Measurements from ENCODE around the gene BCLAF3.

BCLAF3 gene

DNA sequence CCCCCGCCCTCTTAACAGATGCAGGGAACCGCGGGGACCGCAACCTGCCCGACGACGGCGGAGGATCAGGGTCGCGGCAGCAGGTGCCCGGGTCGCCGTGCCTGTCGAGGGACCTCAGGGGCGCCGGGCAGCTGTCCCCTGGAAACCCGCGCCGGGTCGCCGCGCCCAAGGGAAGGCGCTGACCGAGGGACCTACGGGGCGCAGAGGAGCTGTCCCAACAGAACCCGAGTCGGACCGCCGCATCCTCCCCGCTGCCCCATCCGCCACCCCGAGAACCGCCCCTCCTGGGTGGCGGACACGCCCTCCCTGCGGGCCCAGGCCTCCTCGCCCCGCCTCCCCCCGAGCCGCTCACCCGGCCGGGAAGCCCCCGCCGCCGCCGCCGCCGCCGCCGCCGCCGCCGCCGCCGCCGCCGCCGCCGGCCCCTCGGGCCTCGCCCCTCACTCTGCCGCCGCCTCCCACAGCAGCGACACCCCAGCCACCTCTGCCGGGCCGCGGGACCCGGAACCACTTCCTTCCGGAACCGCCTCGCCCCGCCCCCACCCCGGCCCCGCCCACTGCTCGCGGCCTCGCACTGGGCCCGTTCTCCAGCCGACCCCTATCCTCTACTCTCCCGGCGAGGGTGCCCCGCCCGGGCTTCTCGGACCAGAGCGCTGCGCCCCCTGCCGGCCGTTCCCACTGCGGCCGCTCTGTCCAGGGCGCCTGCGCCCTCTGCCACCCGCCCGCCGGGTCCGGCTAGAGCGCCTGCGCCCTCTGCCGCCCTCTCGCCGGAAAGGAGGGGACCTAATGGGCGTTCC lies at the start of gene BCLAF3:
TSS of gene BCLAF3 (minus strand) at position 506 of the 794 bp plus-strand sequence. CDS start 20,797 bp downstream, outside the sequence.
- H3K27ac ChIP-seq (ENCODE audit: extremely low read depth, low read depth, low read length): 0 out of 2 replicates have a peak within 1 kb of the TSS, but pooled peaks have one; percentile 28
- POLR2A ChIA-PET: interaction anchor here (0.7 kb wide), 1 partner anchor 132 kb away, joined by 3 read pairs; no protein-coding TSS in a partner anchor
- H3K4me3 ChIP-seq (ENCODE audit: low read depth, low read length): peak within 1 kb of the TSS; percentile 59
- no peaks in the 10 kb centered on the region; the same call in 1 of the 2 replicates for H3K4me1 ChIP-seq (ENCODE audit: control insufficient read depth, insufficient read depth, low read length)
- no peaks in the 10 kb centered on the region for H3K9me3 ChIP-seq (ENCODE audit: control insufficient read depth, insufficient read depth, low read depth, low read length)
- H3K36me3 ChIP-seq (ENCODE audit: control insufficient read depth in 2 of 2, insufficient read depth in 1 of 2, low read length in 2 of 2): peaks cover 0 to 2% of the 10 kb centered on the region in 2 experiments; a peak in 2 of 3 replicates
- CTCF ChIA-PET: interaction anchor here (0.6 to 1.1 kb wide), 6 partner anchors 9 to 400 kb away, joined by 3 to 7 read pairs (median 4); no protein-coding TSS in a partner anchor
- TF ChIP-seq ZNF561 (tag by site-specific recombination; IDR thresholded peaks at IDR 0.05; ENCODE audit: borderline replicate concordance) (peak; percentile 70), GLI4 (tag by site-specific recombination; IDR thresholded peaks at IDR 0.05) (no peak), ZNF366 (tag by site-specific recombination; conservative IDR thresholded peaks at IDR 0.05) (no peak), GLIS1 (tag by site-specific recombination; IDR thresholded peaks at IDR 0.05) (no peak), ZNF596 (tag by site-specific recombination; IDR thresholded peaks at IDR 0.05) (no peak), HOXC10 (CRISPR knock-in tag; IDR thresholded peaks at IDR 0.05) (no peak), ZIC2 (tag by site-specific recombination; IDR thresholded peaks at IDR 0.05) (0 out of 2 replicates have a peak, but pooled peaks have one; percentile 8), OSR2 (tag by site-specific recombination; IDR thresholded peaks at IDR 0.05) (no peak), MZF1 (tag by site-specific recombination; IDR thresholded peaks at IDR 0.05; ENCODE audit: borderline replicate concordance) (no peak), ZNF837 (tag by site-specific recombination; IDR thresholded peaks at IDR 0.05) (no peak), ZNF394 (tag by site-specific recombination; IDR thresholded peaks at IDR 0.05; ENCODE audit: borderline replicate concordance) (no peak), ZNF777 (tag by site-specific recombination; IDR thresholded peaks at IDR 0.05; ENCODE audit: borderline replicate concordance) (peak; percentile 78; the same call in 1 of the 2 replicates), ZNF549 (tag by site-specific recombination; IDR thresholded peaks at IDR 0.05) (no peak), SALL2 (tag by site-specific recombination; IDR thresholded peaks at IDR 0.05; ENCODE audit: borderline replicate concordance) (no peak), ZNF530 (tag by site-specific recombination; IDR thresholded peaks at IDR 0.05; ENCODE audit: low read depth) (no peak), ZNF600 (tag by site-specific recombination; IDR thresholded peaks at IDR 0.05) (0 out of 2 replicates have a peak, but pooled peaks have one; percentile 31), ZNF2 (tag by site-specific recombination; IDR thresholded peaks at IDR 0.05) (no peak), ZNF202 (tag by site-specific recombination; IDR thresholded peaks at IDR 0.05; ENCODE audit: borderline replicate concordance) (no peak), ZBTB20 (tag by site-specific recombination; IDR thresholded peaks at IDR 0.05) (0 out of 2 replicates have a peak, but pooled peaks have one; percentile 35), ZNF510 (tag by site-specific recombination; IDR thresholded peaks at IDR 0.05; ENCODE audit: insufficient replicate concordance) (no peak), ZBTB7A (tag by site-specific recombination; IDR thresholded peaks at IDR 0.05; ENCODE audit: low read depth) (no peak)
- TF ChIP-seq, protein P1, sequence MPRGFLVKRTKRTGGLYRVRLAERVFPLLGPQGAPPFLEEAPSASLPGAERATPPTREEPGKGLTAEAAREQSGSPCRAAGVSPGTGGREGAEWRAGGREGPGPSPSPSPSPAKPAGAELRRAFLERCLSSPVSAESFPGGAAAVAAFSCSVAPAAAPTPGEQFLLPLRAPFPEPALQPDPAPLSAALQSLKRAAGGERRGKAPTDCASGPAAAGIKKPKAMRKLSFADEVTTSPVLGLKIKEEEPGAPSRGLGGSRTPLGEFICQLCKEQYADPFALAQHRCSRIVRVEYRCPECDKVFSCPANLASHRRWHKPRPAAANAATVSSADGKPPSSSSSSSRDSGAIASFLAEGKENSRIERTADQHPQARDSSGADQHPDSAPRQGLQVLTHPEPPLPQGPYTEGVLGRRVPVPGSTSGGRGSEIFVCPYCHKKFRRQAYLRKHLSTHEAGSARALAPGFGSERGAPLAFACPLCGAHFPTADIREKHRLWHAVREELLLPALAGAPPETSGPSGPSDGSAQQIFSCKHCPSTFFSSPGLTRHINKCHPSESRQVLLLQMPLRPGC (tag by site-specific recombination; IDR thresholded peaks at IDR 0.05): no peak
- TF ChIP-seq, protein P2, sequence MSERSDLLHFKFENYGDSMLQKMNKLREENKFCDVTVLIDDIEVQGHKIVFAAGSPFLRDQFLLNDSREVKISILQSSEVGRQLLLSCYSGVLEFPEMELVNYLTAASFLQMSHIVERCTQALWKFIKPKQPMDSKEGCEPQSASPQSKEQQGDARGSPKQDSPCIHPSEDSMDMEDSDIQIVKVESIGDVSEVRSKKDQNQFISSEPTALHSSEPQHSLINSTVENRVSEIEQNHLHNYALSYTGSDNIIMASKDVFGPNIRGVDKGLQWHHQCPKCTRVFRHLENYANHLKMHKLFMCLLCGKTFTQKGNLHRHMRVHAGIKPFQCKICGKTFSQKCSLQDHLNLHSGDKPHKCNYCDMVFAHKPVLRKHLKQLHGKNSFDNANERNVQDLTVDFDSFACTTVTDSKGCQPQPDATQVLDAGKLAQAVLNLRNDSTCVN (tag by site-specific recombination; optimal IDR thresholded peaks at IDR 0.05): peak; percentile 51
- TF ChIP-seq, protein P3, sequence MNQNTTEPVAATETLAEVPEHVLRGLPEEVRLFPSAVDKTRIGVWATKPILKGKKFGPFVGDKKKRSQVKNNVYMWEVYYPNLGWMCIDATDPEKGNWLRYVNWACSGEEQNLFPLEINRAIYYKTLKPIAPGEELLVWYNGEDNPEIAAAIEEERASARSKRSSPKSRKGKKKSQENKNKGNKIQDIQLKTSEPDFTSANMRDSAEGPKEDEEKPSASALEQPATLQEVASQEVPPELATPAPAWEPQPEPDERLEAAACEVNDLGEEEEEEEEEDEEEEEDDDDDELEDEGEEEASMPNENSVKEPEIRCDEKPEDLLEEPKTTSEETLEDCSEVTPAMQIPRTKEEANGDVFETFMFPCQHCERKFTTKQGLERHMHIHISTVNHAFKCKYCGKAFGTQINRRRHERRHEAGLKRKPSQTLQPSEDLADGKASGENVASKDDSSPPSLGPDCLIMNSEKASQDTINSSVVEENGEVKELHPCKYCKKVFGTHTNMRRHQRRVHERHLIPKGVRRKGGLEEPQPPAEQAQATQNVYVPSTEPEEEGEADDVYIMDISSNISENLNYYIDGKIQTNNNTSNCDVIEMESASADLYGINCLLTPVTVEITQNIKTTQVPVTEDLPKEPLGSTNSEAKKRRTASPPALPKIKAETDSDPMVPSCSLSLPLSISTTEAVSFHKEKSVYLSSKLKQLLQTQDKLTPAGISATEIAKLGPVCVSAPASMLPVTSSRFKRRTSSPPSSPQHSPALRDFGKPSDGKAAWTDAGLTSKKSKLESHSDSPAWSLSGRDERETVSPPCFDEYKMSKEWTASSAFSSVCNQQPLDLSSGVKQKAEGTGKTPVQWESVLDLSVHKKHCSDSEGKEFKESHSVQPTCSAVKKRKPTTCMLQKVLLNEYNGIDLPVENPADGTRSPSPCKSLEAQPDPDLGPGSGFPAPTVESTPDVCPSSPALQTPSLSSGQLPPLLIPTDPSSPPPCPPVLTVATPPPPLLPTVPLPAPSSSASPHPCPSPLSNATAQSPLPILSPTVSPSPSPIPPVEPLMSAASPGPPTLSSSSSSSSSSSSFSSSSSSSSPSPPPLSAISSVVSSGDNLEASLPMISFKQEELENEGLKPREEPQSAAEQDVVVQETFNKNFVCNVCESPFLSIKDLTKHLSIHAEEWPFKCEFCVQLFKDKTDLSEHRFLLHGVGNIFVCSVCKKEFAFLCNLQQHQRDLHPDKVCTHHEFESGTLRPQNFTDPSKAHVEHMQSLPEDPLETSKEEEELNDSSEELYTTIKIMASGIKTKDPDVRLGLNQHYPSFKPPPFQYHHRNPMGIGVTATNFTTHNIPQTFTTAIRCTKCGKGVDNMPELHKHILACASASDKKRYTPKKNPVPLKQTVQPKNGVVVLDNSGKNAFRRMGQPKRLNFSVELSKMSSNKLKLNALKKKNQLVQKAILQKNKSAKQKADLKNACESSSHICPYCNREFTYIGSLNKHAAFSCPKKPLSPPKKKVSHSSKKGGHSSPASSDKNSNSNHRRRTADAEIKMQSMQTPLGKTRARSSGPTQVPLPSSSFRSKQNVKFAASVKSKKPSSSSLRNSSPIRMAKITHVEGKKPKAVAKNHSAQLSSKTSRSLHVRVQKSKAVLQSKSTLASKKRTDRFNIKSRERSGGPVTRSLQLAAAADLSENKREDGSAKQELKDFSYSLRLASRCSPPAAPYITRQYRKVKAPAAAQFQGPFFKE (tag by site-specific recombination; IDR thresholded peaks at IDR 0.05; ENCODE audit: borderline replicate concordance): no peak
